ENCODE results near the gene C2orf92. TPM values are rescaled to one million over a fixed set of nuclear protein-coding genes. Genes with fewer than 3 reads are reported as not detected.
A peak's percentile ranks its signal among the peaks of the same experiment; 100 is the strongest.

C2orf92 gene
- total and polyA plus RNA-seq, 12 donors = 0.83 to 25.4 (median 2.9) TPM

DNA sequence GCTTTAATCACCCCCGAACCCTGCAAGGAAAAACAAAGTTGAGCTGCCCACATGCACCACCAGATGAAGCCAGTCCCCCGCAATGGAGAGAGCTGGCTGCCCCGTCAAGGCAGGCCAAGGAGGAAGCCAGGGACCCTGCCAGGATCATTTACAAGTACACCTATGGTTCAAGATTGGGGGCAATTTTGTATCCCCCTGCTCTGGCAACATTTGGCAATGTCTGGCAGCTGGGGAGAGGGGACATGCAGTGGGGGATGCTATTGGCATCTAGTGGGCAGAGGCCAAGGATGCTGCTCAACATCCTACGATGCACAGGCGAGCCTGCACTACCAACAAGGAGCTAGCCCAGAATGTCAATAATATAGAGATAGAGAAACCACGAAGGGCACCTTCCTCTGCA is 7.6 kb upstream of the C2orf92 start:
- TF ChIP-seq, protein P1, sequence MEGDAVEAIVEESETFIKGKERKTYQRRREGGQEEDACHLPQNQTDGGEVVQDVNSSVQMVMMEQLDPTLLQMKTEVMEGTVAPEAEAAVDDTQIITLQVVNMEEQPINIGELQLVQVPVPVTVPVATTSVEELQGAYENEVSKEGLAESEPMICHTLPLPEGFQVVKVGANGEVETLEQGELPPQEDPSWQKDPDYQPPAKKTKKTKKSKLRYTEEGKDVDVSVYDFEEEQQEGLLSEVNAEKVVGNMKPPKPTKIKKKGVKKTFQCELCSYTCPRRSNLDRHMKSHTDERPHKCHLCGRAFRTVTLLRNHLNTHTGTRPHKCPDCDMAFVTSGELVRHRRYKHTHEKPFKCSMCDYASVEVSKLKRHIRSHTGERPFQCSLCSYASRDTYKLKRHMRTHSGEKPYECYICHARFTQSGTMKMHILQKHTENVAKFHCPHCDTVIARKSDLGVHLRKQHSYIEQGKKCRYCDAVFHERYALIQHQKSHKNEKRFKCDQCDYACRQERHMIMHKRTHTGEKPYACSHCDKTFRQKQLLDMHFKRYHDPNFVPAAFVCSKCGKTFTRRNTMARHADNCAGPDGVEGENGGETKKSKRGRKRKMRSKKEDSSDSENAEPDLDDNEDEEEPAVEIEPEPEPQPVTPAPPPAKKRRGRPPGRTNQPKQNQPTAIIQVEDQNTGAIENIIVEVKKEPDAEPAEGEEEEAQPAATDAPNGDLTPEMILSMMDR (IDR thresholded peaks at IDR 0.05) = no peak
- Histone ChIP-seq H3K27ac (peak overlapping the region in 6 of 10 donors; percentile 23 to 100 (median 94)), H3K36me3 (peaks cover 0 to 33% (median 23%) of the 10 kb centered on the region in 9 donors), H3K4me1 (peaks cover 0 to 38% (median 31%) of the 10 kb centered on the region in 9 donors), H3K9me3 (no peaks in the 10 kb centered on the region), H3K27me3 (no peaks in the 10 kb centered on the region), H3K4me3 (peak overlapping the region in 6 of 10 donors; percentile 68 to 87 (median 70))
- WGBS, 2 donors = 83 to 85% methylated on average over 6 of the region's 6 CpGs
- ATAC-seq = no peak
- DNase-seq = no peak
- intact Hi-C loops (cut with DNase I) = loop anchor here in 4 of 10 donors (1.0 to 2.0 kb wide), 2 partner anchors 15 kb away; partner anchors contain the start of gene COX5B (in 3 of the 4)

DNA sequence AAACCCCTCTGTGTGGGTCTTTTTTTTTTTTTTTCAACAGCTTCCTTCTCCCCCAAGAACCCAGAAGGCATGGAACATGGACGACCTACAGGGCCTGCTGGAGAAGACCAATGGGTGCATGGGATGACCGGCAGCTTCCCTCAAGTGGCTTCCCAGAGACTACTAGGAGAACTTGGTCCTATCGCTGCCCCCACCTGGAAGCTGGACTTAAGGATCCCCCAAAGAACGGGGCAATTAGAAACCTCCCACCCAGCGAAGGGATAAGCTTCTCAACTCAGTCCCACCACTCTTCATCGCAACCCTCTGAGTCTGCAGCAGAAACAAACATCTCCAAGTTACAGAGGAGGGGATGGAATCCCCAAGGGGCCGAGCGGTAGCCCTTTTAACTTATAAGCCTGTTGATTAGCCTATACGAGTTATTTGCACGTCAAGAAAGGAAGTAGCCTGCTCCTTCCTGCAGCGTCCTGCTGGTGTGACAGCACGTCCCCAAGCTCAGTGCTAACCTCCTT is 7.1 kb upstream of the C2orf92 start:
- DNase-seq = no peak
- Histone ChIP-seq H3K4me3 (peak overlapping the region; percentile 56 to 87 (median 68)), H3K9me3 (no peaks in the 10 kb centered on the region), H3K27me3 (no peaks in the 10 kb centered on the region), H3K27ac (peak overlapping the region; percentile 84 to 100 (median 96)), H3K4me1 (peaks cover 0 to 38% (median 31%) of the 10 kb centered on the region in 9 donors), H3K36me3 (peaks cover 0 to 28% (median 20%) of the 10 kb centered on the region in 9 donors)
- 28 to 30% methylated on average over 12 of the region's 12 CpGs for WGBS, 2 donors
- intact Hi-C loops (cut with DNase I) = loop anchor here in 3 of 10 donors (2.0 kb wide), 1 partner anchor 16 kb away; the partner anchor contains the start of gene COX5B (in 3 of the 3)
- TF ChIP-seq, protein P1 (IDR thresholded peaks at IDR 0.05) = no peak
- ATAC-seq = no peak

DNA sequence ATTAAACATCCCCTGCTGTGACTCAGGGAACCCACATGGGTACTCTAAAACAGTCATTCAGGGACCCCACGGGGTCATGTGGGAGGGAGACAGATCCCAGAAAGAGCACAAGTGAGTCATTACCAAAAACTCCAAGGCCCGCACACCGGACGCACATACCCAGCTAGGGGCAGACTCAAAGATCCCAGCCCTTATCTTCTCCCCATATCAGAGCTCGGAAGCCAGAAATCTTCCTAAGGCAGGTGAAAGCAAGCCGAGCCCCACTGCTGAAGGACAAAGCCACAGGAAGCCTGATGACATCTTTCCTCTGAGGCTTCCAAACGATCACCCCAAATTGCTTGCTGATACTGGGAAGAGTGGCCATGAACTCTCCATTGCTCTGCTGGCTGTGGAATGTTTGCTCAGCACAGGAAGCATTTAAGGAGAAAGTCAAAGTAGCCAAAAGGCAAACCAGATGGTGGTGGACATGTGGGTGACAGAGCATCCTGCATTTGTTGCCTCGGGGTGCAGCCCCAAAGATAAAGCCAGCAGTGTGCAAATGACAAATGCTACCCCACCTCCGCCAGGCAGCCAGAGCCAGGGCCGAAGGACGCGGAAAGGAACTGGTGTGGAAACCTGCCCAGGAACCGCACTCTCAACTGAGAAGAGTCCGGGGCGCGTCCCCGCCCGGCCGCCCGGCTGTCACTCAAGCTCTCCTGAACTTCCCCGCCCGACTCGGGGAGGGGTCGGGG is 6.5 kb upstream of the C2orf92 start:
- H3K9me3 ChIP-seq = no peaks in the 10 kb centered on the region
- peaks cover 0 to 38% (median 31%) of the 10 kb centered on the region in 9 donors for H3K4me1 ChIP-seq
- H3K4me3 ChIP-seq = peak overlapping the region; percentile 56 to 87 (median 68)
- DNase-seq (peak; percentile 74 to 77), ATAC-seq (peak; percentile 18 to 54 (median 52))
- 1% methylated on average over 24 of the region's 24 CpGs for WGBS, 2 donors
- peak overlapping the region; percentile 84 to 100 (median 96) for H3K27ac ChIP-seq
- TF ChIP-seq, protein P1 (IDR thresholded peaks at IDR 0.05) = no peak
- intact Hi-C loops (cut with DNase I) = loop anchor here in 4 of 10 donors (1.0 to 2.0 kb wide), 2 partner anchors 16 to 18 kb away; partner anchors contain the start of gene COX5B (in 3 of the 4)
- peaks cover 0 to 22% (median 13%) of the 10 kb centered on the region in 9 donors for H3K36me3 ChIP-seq
- no peaks in the 10 kb centered on the region for H3K27me3 ChIP-seq

DNA sequence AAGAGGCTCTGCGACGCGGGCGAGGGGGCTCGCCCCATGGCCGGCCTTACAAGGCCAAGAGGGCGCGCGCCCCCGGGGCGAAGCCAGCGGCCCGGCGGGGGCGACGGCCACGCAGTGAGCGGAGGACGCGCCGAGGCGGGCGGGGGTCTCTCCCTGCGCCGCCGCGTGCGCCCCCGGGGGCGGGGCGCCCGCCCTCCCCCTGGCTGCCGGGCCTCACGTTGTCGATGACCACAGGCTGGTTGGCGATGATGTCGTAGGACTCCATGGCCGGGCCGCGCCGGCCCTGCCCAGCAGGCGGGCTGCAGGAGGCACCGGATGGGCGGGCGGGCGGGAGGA is 5.9 kb upstream of the C2orf92 start:
- H3K27ac ChIP-seq = peak overlapping the region; percentile 84 to 100 (median 96)
- H3K27me3 ChIP-seq = no peaks in the 10 kb centered on the region
- peak overlapping the region; percentile 56 to 87 (median 68) for H3K4me3 ChIP-seq
- peaks cover 0 to 38% (median 31%) of the 10 kb centered on the region in 9 donors for H3K4me1 ChIP-seq
- no peaks in the 10 kb centered on the region for H3K9me3 ChIP-seq
- DNase-seq = no peak
- 0 to 1% methylated on average over 34 to 46 of the region's 46 CpGs for WGBS, 2 donors
- intact Hi-C loops (cut with DNase I) = loop anchor here in 4 of 10 donors (1.0 to 2.0 kb wide), 2 partner anchors 17 to 18 kb away; partner anchors contain the start of gene COX5B (in 3 of the 4)
- TF ChIP-seq, protein P1 (IDR thresholded peaks at IDR 0.05) = no peak
- no peak for ATAC-seq
- H3K36me3 ChIP-seq = peaks cover 0 to 19% (median 8%) of the 10 kb centered on the region in 9 donors
